Measurements from ENCODE around the gene SLC7A7.

GRCh38 chr14:22780941-22781300, 34.3 kb downstream of the SLC7A7 start:
- no peak for TF ChIP-seq POLR2A (IDR thresholded peaks at IDR 0.05)
- TF ChIP-seq, protein P1, sequence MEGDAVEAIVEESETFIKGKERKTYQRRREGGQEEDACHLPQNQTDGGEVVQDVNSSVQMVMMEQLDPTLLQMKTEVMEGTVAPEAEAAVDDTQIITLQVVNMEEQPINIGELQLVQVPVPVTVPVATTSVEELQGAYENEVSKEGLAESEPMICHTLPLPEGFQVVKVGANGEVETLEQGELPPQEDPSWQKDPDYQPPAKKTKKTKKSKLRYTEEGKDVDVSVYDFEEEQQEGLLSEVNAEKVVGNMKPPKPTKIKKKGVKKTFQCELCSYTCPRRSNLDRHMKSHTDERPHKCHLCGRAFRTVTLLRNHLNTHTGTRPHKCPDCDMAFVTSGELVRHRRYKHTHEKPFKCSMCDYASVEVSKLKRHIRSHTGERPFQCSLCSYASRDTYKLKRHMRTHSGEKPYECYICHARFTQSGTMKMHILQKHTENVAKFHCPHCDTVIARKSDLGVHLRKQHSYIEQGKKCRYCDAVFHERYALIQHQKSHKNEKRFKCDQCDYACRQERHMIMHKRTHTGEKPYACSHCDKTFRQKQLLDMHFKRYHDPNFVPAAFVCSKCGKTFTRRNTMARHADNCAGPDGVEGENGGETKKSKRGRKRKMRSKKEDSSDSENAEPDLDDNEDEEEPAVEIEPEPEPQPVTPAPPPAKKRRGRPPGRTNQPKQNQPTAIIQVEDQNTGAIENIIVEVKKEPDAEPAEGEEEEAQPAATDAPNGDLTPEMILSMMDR (IDR thresholded peaks at IDR 0.05), result no peak
